Ishikawa (cell line): ENCODE results near the gene AFF2.

Experiments used
- CEBPB ChIP-seq: IDR thresholded peaks from 2 replicates; pipeline ENCODE4 v1.6.1; 2012
- CREB1 ChIP-seq: IDR thresholded peaks from 2 replicates; pipeline ENCODE4 v1.6.1; 2012; ENCODE audit warnings: low read depth
- EGR1 ChIP-seq: IDR thresholded peaks from 2 replicates; pipeline ENCODE4 v1.6.1; 2012
- EP300 ChIP-seq: IDR thresholded peaks from 2 replicates; pipeline ENCODE4 v1.6.1; 2012; ENCODE audit warnings: borderline replicate concordance
- FOXM1 ChIP-seq: IDR thresholded peaks from 2 replicates; pipeline ENCODE4 v1.6.1; 2012; ENCODE audit warnings: low read depth, borderline replicate concordance
- NFIC ChIP-seq: IDR thresholded peaks from 2 replicates; pipeline ENCODE4 v1.6.1; 2012
- RAD21 ChIP-seq: IDR thresholded peaks from 2 replicates; pipeline ENCODE4 v1.6.1; 2012; ENCODE audit warnings: low read depth
- TAF1 ChIP-seq: IDR thresholded peaks from 2 replicates; pipeline ENCODE4 v1.6.1; 2012; ENCODE audit warnings: low read depth, mild to moderate bottlenecking
- TCF12 ChIP-seq: IDR thresholded peaks from 2 replicates; pipeline ENCODE4 v1.6.1; 2012; ENCODE audit warnings: low read depth
- TEAD4 ChIP-seq: IDR thresholded peaks from 2 replicates; pipeline ENCODE4 v1.6.1; 2012
- YY1 ChIP-seq: IDR thresholded peaks from 2 replicates; pipeline ENCODE4 v1.6.1; 2012; ENCODE audit warnings: low read depth
- ZBTB7A ChIP-seq: IDR thresholded peaks from 2 replicates; pipeline ENCODE4 v1.6.1; 2012; ENCODE audit warnings: low read depth
- TF ChIP-seq, protein P1 (sequence below): IDR thresholded peaks from 2 replicates; pipeline ENCODE4 v1.6.1; 2012; ENCODE audit warnings: low read depth, mild to moderate bottlenecking
- TF ChIP-seq, protein P2 (sequence below): IDR thresholded peaks from 2 replicates; pipeline ENCODE4 v1.6.1; 2012
- TF ChIP-seq, protein P3 (sequence below): IDR thresholded peaks from 2 replicates; pipeline ENCODE4 v1.6.1; 2012

Gene AFF2

DNA sequence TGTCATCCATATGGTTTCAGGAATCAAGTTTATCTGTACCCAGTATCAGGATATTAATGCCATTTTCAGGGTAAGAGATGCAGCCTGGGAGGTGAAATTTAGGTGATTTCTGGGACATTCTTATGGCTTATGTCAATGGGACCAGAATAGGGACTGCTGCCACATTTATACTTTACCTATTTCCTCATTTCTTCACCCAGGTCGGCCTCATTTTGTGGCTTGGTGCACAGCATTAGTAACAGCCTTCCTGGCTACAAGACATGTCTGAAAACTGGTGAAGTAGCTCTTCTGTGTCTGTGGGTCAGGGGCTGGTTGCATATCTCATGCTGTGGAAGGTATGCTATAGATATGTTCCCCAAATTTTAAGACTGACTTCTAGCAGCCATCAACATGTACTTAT, 284.8 kb downstream of the AFF2 start:
- TF ChIP-seq RAD21 (no peak), CEBPB (no peak), FOXM1 (no peak), YY1 (no peak), ZBTB7A (no peak), EP300 (no peak), TCF12 (no peak), EGR1 (no peak), NFIC (no peak), CREB1 (no peak), TEAD4 (no peak), TAF1 (no peak)
- TF ChIP-seq, protein P1, sequence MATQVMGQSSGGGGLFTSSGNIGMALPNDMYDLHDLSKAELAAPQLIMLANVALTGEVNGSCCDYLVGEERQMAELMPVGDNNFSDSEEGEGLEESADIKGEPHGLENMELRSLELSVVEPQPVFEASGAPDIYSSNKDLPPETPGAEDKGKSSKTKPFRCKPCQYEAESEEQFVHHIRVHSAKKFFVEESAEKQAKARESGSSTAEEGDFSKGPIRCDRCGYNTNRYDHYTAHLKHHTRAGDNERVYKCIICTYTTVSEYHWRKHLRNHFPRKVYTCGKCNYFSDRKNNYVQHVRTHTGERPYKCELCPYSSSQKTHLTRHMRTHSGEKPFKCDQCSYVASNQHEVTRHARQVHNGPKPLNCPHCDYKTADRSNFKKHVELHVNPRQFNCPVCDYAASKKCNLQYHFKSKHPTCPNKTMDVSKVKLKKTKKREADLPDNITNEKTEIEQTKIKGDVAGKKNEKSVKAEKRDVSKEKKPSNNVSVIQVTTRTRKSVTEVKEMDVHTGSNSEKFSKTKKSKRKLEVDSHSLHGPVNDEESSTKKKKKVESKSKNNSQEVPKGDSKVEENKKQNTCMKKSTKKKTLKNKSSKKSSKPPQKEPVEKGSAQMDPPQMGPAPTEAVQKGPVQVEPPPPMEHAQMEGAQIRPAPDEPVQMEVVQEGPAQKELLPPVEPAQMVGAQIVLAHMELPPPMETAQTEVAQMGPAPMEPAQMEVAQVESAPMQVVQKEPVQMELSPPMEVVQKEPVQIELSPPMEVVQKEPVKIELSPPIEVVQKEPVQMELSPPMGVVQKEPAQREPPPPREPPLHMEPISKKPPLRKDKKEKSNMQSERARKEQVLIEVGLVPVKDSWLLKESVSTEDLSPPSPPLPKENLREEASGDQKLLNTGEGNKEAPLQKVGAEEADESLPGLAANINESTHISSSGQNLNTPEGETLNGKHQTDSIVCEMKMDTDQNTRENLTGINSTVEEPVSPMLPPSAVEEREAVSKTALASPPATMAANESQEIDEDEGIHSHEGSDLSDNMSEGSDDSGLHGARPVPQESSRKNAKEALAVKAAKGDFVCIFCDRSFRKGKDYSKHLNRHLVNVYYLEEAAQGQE: no peak
- TF ChIP-seq, protein P2, sequence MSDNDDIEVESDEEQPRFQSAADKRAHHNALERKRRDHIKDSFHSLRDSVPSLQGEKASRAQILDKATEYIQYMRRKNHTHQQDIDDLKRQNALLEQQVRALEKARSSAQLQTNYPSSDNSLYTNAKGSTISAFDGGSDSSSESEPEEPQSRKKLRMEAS: no peak
- TF ChIP-seq, protein P3, sequence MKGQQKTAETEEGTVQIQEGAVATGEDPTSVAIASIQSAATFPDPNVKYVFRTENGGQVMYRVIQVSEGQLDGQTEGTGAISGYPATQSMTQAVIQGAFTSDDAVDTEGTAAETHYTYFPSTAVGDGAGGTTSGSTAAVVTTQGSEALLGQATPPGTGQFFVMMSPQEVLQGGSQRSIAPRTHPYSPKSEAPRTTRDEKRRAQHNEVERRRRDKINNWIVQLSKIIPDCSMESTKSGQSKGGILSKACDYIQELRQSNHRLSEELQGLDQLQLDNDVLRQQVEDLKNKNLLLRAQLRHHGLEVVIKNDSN: no peak

DNA sequence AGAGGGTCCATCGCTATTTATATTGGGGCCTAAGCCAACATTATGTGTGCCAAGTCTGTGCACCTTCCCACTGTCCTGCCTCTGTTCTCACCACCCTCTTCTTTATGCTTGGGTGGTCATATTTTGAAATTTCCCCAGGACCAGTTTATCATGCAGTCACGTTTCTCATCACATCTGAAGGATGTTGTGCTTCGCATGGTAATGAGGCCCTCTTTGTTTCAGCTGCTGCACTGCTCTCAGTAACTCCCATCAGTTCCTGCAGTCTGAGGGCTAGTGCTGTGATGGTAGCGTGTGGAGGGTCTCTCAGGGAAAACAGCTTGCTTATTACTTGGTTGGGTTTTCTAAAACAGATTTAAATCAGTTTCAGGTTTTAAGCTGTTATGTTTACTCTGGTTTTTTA, 288.0 kb downstream of the AFF2 start:
- no peak for TF ChIP-seq FOXM1
- TF ChIP-seq TEAD4: no peak
- no peak for TF ChIP-seq EP300
- no peak for TF ChIP-seq CREB1
- no peak for TF ChIP-seq RAD21
- TF ChIP-seq EGR1: no peak

DNA sequence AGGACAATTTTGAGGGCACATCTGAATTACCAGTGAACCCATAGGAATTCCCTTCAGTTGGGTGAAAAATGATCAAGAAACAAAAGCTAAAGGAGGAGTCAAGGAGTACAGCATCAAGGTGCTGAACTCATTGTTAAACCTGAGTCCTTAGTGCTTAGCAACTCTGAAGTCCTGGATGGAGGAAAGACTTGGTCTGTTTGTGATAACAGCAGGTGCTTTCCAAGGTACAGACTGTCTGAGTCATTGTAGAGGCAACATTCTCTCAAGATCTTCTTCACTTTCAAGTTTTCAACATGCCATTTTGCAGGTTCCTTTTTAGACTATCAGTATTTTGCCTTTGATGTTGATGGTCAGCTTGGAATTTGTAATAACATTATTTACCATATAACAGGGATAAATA, 293.9 kb downstream of the AFF2 start:
- TF ChIP-seq ZBTB7A (no peak), EGR1 (no peak), FOXM1 (no peak), RAD21 (no peak)
- TF ChIP-seq, protein P3: no peak
- TF ChIP-seq, protein P1: no peak
- TF ChIP-seq, protein P2: no peak

DNA sequence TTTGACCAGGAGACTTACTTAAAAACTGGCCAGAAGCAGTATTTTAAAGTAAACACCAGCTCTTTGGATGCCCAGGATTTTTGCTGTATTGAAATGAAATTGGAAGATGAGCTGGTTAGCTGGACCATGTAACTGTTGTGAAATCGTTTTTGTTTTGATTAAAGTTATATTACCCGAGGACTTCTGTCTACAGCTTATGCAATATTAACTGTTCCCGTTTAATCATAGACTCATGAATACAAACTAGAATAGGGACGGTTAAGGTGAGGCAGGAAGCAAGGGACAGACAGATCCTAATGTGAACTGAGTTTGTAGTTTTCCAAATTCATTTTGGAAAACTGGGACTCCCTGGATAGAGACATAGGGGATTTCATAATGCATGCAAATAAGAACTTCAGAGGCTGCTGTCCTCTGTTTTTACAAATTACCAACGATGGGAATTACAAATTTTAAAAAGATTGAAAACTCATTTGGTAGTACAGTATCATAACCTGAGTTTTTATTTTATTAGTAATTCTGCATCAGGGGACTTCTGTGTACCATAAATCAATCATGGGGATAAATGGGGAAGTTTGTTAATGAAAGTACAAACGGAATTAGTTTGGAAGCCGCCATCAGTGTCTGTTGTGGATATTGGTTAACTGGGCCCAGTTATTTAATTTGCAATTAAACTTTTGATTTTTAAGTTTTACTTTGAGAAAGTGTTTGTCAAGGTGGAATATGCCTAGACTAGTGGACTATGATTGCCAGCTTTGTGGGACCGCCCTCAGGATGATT, 304.4 kb downstream of the AFF2 start:
- TF ChIP-seq EP300 (no peak), EGR1 (no peak), TAF1 (no peak), NFIC (no peak), ZBTB7A (no peak), YY1 (no peak), TEAD4 (no peak), FOXM1 (no peak), CEBPB (no peak), CREB1 (no peak), RAD21 (no peak), TCF12 (no peak)
- TF ChIP-seq, protein P1: no peak
- TF ChIP-seq, protein P2: no peak
- TF ChIP-seq, protein P3: no peak
